Activated naive CD8-positive, alpha-beta T cell treated with anti-CD3 and anti-CD28 coated beads, Interleukin-2, amount 50 U/mL, for 24 hours (primary cell): ENCODE measurements around the gene TSPO2.
"Not testable (repeated sequence)": the region's sequence is repeated elsewhere in the genome, so short reads cannot be mapped to it uniquely, and the experiment has no call there.

ENCODE experiments used
- ATAC-seq: fragments of 150-1000 bp; cut with Tn5 transposase; one replicate; pipeline ENCODE4 v1.10.0; 2021
- DNase-seq: peaks from one replicate; pipeline ENCODE4 v3.0.0; 2021
- H3K27ac Mint-ChIP-seq: one replicate; pipeline ENCODE4 v1.8.0; 2021; ENCODE audit warnings: mild to moderate bottlenecking, mixed read lengths
- H3K27me3 Mint-ChIP-seq: one replicate; pipeline ENCODE4 v1.8.0; 2021; ENCODE audit warnings: mixed read lengths
- H3K36me3 Mint-ChIP-seq: one replicate; pipeline ENCODE4 v1.8.0; 2021; ENCODE audit warnings: low read depth, mixed read lengths
- H3K4me1 Mint-ChIP-seq: one replicate; pipeline ENCODE4 v1.8.0; 2021; ENCODE audit warnings: mixed read lengths
- H3K4me3 Mint-ChIP-seq: one replicate; pipeline ENCODE4 v1.8.0; 2021; ENCODE audit warnings: mild to moderate bottlenecking, moderate library complexity, mixed read lengths
- H3K9me3 Mint-ChIP-seq: one replicate; pipeline ENCODE4 v1.8.0; 2021; ENCODE audit warnings: mixed read lengths

TSPO2 gene, protein sequence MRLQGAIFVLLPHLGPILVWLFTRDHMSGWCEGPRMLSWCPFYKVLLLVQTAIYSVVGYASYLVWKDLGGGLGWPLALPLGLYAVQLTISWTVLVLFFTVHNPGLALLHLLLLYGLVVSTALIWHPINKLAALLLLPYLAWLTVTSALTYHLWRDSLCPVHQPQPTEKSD

GRCh38 chr6:41042226-41043055, at the start of gene TSPO2:
Gene TSPO2, plus strand, starts transcription at chr6:41042467. Its CDS starts 519 bp downstream, at chr6:41042986.
- ATAC-seq (no peak), DNase-seq (no peak)
- Mint-ChIP-seq H3K36me3 (no peaks in the 10 kb centered on the region), H3K27ac (no peak within 1 kb of the TSS), H3K27me3 (no peaks in the 10 kb centered on the region), H3K4me3 (no peak within 1 kb of the TSS), H3K4me1 (peaks cover 5% of the 10 kb centered on the region), H3K9me3 (no peaks in the 10 kb centered on the region)

GRCh38 chr6:40992746-40993145, 49.5 kb upstream of the TSPO2 start:
- no peak for ATAC-seq

GRCh38 chr6:40996591-40997233, 45.6 kb upstream of the TSPO2 start:
- DNase-seq = no peak
- Mint-ChIP-seq H3K4me3 (no peak overlapping the region), H3K9me3 (no peaks in the 10 kb centered on the region), H3K36me3 (no peaks in the 10 kb centered on the region), H3K27ac (no peak overlapping the region), H3K27me3 (peaks cover 20% of the 10 kb centered on the region), H3K4me1 (no peaks in the 10 kb centered on the region)
- ATAC-seq = no peak

More at GRCh38 chr6:40992746-40993145, 49.5 kb upstream of the TSPO2 start:
- H3K27me3 Mint-ChIP-seq = peaks cover 16% of the 10 kb centered on the region
- DNase-seq = no peak
- H3K36me3 Mint-ChIP-seq = no peaks in the 10 kb centered on the region
- no peaks in the 10 kb centered on the region for H3K9me3 Mint-ChIP-seq
- H3K4me1 Mint-ChIP-seq = no peaks in the 10 kb centered on the region
- H3K27ac Mint-ChIP-seq = no peak overlapping the region
- no peak overlapping the region for H3K4me3 Mint-ChIP-seq

DNA sequence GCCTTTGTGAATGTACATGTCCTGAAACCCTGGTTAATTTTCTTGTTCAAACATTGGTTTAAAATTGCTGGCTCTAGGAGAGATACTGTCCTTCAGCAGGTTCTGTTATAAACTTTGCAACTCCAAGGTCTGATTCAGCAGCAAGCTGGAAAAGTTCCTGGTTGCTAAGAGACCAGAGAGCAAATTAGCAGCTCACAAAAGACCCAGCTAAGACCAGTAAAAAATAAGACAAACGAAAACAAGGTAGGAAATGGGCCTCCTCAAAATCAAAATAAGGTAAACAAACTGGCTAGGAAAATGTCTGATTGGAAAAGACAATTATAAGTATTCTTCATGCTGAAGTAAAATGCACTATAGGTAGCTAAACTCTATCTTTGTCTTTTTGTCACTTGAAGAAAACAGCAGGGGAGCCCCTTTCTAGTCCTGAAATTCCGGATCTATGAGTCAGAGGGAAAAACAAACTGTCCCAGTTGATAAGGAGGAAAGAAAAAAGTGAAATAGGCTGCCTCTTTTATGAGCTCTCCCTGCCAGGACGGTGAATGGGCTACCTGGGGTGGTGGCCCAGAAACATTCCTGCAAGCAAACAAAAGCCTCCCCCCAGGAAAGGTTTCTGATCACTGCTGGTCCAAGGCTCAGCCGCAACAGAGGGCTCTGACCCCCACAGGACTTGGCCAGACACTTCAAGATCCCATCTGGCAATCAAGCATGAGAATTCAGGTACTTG, 44.9 kb upstream of the TSPO2 start:
- ATAC-seq (no peak), DNase-seq (no peak)
- no peaks in the 10 kb centered on the region for H3K9me3 Mint-ChIP-seq
- H3K27me3 Mint-ChIP-seq = peaks cover 14% of the 10 kb centered on the region
- no peaks in the 10 kb centered on the region for H3K4me1 Mint-ChIP-seq
- no peaks in the 10 kb centered on the region for H3K36me3 Mint-ChIP-seq
- H3K4me3 Mint-ChIP-seq = no peak overlapping the region
- no peak overlapping the region for H3K27ac Mint-ChIP-seq

- Mint-ChIP-seq H3K4me3 (no peak overlapping the region), H3K36me3 (no peaks in the 10 kb centered on the region), H3K27ac (no peak overlapping the region), H3K27me3 (peaks cover 22% of the 10 kb centered on the region), H3K4me1 (no peaks in the 10 kb centered on the region), H3K9me3 (no peaks in the 10 kb centered on the region)
- no peak for DNase-seq
- no peak for ATAC-seq
Observed at GRCh38 chr6:40998661-40999060, 43.6 kb upstream of the TSPO2 start.

GRCh38 chr6:40999569-40999968, 42.7 kb upstream of the TSPO2 start:
- Mint-ChIP-seq H3K4me3 (no peak overlapping the region), H3K27me3 (peaks cover 24% of the 10 kb centered on the region), H3K9me3 (no peaks in the 10 kb centered on the region), H3K4me1 (no peaks in the 10 kb centered on the region), H3K36me3 (no peaks in the 10 kb centered on the region), H3K27ac (no peak overlapping the region)
- ATAC-seq (peak; percentile 43), DNase-seq (peak; percentile 9)

GRCh38 chr6:41000248-41000647, 42.0 kb upstream of the TSPO2 start:
- Mint-ChIP-seq H3K4me1 (no peaks in the 10 kb centered on the region), H3K9me3 (no peaks in the 10 kb centered on the region), H3K36me3 (no peaks in the 10 kb centered on the region), H3K27ac (no peak overlapping the region), H3K4me3 (no peak overlapping the region), H3K27me3 (peaks cover 26% of the 10 kb centered on the region)
- ATAC-seq (no peak), DNase-seq (no peak)

DNA sequence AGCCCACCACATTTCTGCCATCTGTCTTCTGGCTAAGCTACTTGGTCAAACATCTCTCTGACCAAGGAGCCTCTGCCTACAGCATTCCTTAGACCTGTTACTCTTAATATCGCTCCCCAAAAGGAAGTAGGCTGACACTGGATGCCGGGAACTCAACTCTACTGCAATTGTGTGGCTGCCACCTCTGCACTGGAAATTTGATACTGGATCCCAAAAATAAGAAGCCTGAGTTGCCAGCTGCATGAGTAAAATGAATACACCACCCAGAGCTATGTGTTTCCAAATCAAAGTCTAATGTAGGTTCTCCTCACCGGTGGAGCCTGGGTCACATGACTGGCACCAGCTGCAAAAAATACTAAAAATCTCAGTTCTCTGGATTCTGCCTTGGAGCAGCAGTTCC, 40.1 kb upstream of the TSPO2 start:
- H3K9me3 Mint-ChIP-seq = no peaks in the 10 kb centered on the region
- no peaks in the 10 kb centered on the region for H3K36me3 Mint-ChIP-seq
- ATAC-seq = no peak
- no peaks in the 10 kb centered on the region for H3K4me1 Mint-ChIP-seq
- DNase-seq = no peak
- H3K27ac Mint-ChIP-seq = no peak overlapping the region
- no peak overlapping the region for H3K4me3 Mint-ChIP-seq
- peaks cover 25% of the 10 kb centered on the region for H3K27me3 Mint-ChIP-seq

DNA sequence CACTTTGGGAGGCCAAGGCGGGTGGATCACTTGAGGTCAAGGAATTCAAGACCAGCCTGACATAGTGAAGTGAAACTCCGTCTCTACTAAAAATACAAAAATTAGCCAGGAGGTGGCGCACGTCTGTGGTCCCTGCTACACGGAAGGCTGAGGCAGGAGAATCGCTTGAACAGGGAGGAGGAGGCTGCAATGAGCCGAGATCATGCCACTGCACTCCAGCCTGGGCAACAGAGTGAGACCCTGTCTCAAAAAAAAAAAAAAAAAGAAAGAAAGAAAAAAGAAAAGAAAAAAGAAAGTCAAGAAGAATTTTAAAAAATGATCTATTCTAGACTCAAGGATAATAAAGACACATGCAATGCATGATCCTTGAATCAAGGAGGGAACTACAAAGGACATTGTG, 36.0 kb upstream of the TSPO2 start:
- ATAC-seq (peak; percentile 71), DNase-seq (peak; percentile 56)
- H3K9me3 Mint-ChIP-seq, H3K27ac Mint-ChIP-seq, H3K36me3 Mint-ChIP-seq, H3K4me3 Mint-ChIP-seq, H3K4me1 Mint-ChIP-seq: not testable (repeated sequence)
- H3K27me3 Mint-ChIP-seq = peaks cover 18% of the 10 kb centered on the region

DNA sequence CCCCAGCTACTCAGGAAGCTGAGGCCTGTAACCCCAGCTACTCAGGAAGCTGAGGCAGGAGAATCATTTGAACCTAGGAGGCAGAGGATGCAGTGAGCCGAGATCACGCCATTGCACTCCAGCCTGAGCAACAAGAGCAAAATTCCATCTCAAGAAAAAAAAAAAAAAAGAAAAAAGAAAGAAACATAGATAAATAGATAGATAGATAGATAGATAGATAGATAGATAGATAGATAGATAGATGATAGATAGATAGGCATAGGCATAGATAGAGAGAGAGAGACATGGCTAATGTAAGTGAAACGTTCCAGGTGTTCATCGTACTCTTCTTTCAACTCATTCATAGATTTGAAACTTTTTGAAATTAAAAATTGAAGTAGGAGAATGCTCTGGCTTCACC, 35.3 kb upstream of the TSPO2 start:
- H3K4me3 Mint-ChIP-seq, H3K4me1 Mint-ChIP-seq, ATAC-seq, H3K27ac Mint-ChIP-seq, H3K9me3 Mint-ChIP-seq, DNase-seq, H3K36me3 Mint-ChIP-seq: not testable (repeated sequence)
- peaks cover 18% of the 10 kb centered on the region for H3K27me3 Mint-ChIP-seq

- ATAC-seq (no peak), DNase-seq (no peak)
- H3K27ac Mint-ChIP-seq = no peak overlapping the region
- H3K36me3 Mint-ChIP-seq = no peaks in the 10 kb centered on the region
- H3K9me3 Mint-ChIP-seq = no peaks in the 10 kb centered on the region
- H3K4me3 Mint-ChIP-seq = no peak overlapping the region
- H3K27me3 Mint-ChIP-seq = peaks cover 13% of the 10 kb centered on the region
- no peaks in the 10 kb centered on the region for H3K4me1 Mint-ChIP-seq
Observed at GRCh38 chr6:41008011-41008410, 34.3 kb upstream of the TSPO2 start.

DNA sequence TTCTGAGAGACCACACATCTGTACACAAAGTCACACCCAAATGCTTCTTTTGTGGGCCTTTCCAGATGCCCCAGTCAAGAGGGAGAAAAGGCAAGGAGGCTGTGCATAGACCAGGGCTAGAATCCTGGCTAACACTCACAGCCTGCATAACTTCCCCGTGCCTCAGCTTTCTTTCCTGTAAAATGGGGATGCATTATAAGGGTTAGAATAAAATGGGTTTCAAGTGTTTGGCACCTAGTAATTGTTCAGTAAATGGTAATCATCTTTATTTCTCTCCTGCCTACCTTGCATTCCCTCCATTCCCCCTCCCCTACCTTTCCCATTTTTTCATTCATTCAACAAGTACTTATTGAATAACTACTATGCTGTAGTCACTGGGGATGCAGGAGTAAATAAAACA, 32.6 kb upstream of the TSPO2 start:
- ATAC-seq = no peak
- no peak overlapping the region for H3K4me3 Mint-ChIP-seq
- DNase-seq = no peak
- no peaks in the 10 kb centered on the region for H3K4me1 Mint-ChIP-seq
- H3K27ac Mint-ChIP-seq = no peak overlapping the region
- H3K36me3 Mint-ChIP-seq = no peaks in the 10 kb centered on the region
- H3K9me3 Mint-ChIP-seq = no peaks in the 10 kb centered on the region
- H3K27me3 Mint-ChIP-seq = peaks cover 5% of the 10 kb centered on the region

DNA sequence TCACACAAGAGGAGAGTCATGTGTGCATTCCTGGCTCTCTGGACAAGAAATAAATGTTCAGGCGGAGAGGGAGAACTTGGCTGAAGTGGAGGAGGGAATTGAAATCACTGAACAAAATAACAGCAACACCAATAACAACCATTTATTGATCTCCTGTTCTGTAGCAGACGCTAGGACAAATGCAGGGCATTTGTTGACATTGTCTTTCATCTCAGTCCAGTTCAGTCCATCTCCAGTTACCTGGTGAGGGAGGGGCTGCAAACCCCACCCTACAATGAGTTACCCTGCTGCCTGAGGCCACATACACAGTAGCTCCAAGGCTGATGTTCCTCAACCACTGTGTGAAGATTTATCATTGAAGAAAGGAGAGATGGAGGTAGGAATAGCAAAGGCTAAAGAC, 30.6 kb upstream of the TSPO2 start:
- H3K36me3 Mint-ChIP-seq = no peaks in the 10 kb centered on the region
- H3K4me3 Mint-ChIP-seq = no peak overlapping the region
- H3K9me3 Mint-ChIP-seq = no peaks in the 10 kb centered on the region
- no peak overlapping the region for H3K27ac Mint-ChIP-seq
- no peaks in the 10 kb centered on the region for H3K4me1 Mint-ChIP-seq
- DNase-seq = no peak
- no peaks in the 10 kb centered on the region for H3K27me3 Mint-ChIP-seq
- no peak for ATAC-seq

- no peaks in the 10 kb centered on the region for H3K27me3 Mint-ChIP-seq
- ATAC-seq (no peak), DNase-seq (no peak)
- no peaks in the 10 kb centered on the region for H3K36me3 Mint-ChIP-seq
- H3K4me3 Mint-ChIP-seq = no peak overlapping the region
- no peaks in the 10 kb centered on the region for H3K9me3 Mint-ChIP-seq
- H3K27ac Mint-ChIP-seq = no peak overlapping the region
- no peaks in the 10 kb centered on the region for H3K4me1 Mint-ChIP-seq
Observed at GRCh38 chr6:41013466-41014153, 28.7 kb upstream of the TSPO2 start.
